ENCODE results near the gene GEMIN8. TPM values are rescaled to one million over a fixed set of nuclear protein-coding genes. Genes with fewer than 3 reads are reported as not detected.

GEMIN8 gene
- total RNA-seq, 1 donor from 2014 or later = 19.8 TPM

DNA sequence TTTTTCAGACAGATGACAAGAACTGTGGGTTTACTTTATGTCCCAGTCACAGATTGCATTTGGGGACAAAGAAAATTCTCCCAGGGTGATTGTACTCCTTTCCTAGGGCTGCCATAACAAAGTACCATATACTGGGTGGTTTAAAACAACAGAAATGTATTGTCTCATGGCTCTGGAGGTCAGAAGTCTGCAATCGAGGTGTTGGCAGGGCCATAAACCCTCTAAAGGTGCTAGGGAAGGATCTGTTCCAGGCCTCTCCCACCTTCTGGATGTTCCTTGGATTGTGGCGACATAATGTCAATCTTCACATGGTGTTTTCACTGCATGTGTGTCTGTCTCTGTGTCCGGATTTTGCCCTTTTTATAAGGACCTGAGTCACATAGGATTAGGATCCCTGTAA, 12.3 kb downstream of the GEMIN8 start:
- H3K27me3 Mint-ChIP-seq = no peaks in the 10 kb centered on the region
- no peak overlapping the region for H3K27ac Mint-ChIP-seq
- H3K4me1 Mint-ChIP-seq (ENCODE audit: unreplicated experiment) = no peaks in the 10 kb centered on the region
- no peak for DNase-seq (ENCODE audit: extremely low spot score, unreplicated experiment)
- H3K9me3 Mint-ChIP-seq = peaks cover 5% of the 10 kb centered on the region
- H3K4me3 Mint-ChIP-seq = no peak overlapping the region
- TF ChIP-seq, protein P1, sequence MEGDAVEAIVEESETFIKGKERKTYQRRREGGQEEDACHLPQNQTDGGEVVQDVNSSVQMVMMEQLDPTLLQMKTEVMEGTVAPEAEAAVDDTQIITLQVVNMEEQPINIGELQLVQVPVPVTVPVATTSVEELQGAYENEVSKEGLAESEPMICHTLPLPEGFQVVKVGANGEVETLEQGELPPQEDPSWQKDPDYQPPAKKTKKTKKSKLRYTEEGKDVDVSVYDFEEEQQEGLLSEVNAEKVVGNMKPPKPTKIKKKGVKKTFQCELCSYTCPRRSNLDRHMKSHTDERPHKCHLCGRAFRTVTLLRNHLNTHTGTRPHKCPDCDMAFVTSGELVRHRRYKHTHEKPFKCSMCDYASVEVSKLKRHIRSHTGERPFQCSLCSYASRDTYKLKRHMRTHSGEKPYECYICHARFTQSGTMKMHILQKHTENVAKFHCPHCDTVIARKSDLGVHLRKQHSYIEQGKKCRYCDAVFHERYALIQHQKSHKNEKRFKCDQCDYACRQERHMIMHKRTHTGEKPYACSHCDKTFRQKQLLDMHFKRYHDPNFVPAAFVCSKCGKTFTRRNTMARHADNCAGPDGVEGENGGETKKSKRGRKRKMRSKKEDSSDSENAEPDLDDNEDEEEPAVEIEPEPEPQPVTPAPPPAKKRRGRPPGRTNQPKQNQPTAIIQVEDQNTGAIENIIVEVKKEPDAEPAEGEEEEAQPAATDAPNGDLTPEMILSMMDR (conservative IDR thresholded peaks at IDR 0.05) = no peak
- H3K36me3 Mint-ChIP-seq = peaks cover 4% of the 10 kb centered on the region

GRCh38 chrX:14015941-14016340, 13.8 kb downstream of the GEMIN8 start:
- Mint-ChIP-seq H3K4me1 (ENCODE audit: unreplicated experiment) (no peaks in the 10 kb centered on the region), H3K36me3 (peaks cover 4% of the 10 kb centered on the region), H3K9me3 (peaks cover 5% of the 10 kb centered on the region), H3K27me3 (no peaks in the 10 kb centered on the region), H3K27ac (no peak overlapping the region), H3K4me3 (no peak overlapping the region)
- TF ChIP-seq, protein P1 (conservative IDR thresholded peaks at IDR 0.05) = no peak
- no peak for DNase-seq (ENCODE audit: extremely low spot score, unreplicated experiment)

GRCh38 chrX:14015294-14015693, 14.4 kb downstream of the GEMIN8 start:
- H3K4me1 Mint-ChIP-seq (ENCODE audit: unreplicated experiment) = no peaks in the 10 kb centered on the region
- no peak overlapping the region for H3K4me3 Mint-ChIP-seq
- peaks cover 4% of the 10 kb centered on the region for H3K36me3 Mint-ChIP-seq

GRCh38 chrX:14014526-14014925, 15.2 kb downstream of the GEMIN8 start:
- Mint-ChIP-seq H3K4me3 (no peak overlapping the region), H3K27me3 (no peaks in the 10 kb centered on the region), H3K36me3 (peaks cover 8% of the 10 kb centered on the region), H3K27ac (no peak overlapping the region), H3K4me1 (ENCODE audit: unreplicated experiment) (no peaks in the 10 kb centered on the region), H3K9me3 (peaks cover 5% of the 10 kb centered on the region)
- TF ChIP-seq, protein P1 (conservative IDR thresholded peaks at IDR 0.05) = no peak
- no peak for DNase-seq (ENCODE audit: extremely low spot score, unreplicated experiment)

More at GRCh38 chrX:14015294-14015693, 14.4 kb downstream of the GEMIN8 start:
- TF ChIP-seq, protein P1 (conservative IDR thresholded peaks at IDR 0.05) = no peak
- no peak overlapping the region for H3K27ac Mint-ChIP-seq
- peaks cover 5% of the 10 kb centered on the region for H3K9me3 Mint-ChIP-seq
- DNase-seq (ENCODE audit: extremely low spot score, unreplicated experiment) = no peak
- H3K27me3 Mint-ChIP-seq = no peaks in the 10 kb centered on the region

DNA sequence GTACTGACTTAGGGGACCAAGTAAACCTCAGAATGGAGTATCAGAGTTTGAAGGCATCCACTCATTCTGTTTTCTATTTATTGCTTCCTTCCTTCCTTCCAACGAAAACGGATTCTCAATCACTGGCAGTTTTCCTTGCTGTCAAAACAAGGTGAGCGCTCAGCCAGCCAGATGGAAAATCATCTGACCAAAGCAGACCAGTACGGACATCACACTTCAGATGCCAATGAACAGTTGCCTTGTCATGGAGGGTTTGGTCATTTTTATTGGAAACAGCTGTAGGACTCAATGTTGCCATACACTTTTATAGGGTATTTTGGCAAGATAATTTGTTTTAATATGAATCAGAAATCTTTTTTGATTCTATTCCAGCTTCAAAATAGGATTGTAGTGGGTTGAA, 16.6 kb downstream of the GEMIN8 start:
- DNase-seq (ENCODE audit: extremely low spot score, unreplicated experiment) = no peak
- Mint-ChIP-seq H3K36me3 (peaks cover 8% of the 10 kb centered on the region), H3K4me1 (ENCODE audit: unreplicated experiment) (no peaks in the 10 kb centered on the region), H3K27ac (no peak overlapping the region), H3K4me3 (no peak overlapping the region), H3K27me3 (no peaks in the 10 kb centered on the region), H3K9me3 (peaks cover 5% of the 10 kb centered on the region)
- TF ChIP-seq, protein P1 (conservative IDR thresholded peaks at IDR 0.05) = no peak

GRCh38 chrX:14010566-14010965, 19.1 kb downstream of the GEMIN8 start:
- no peaks in the 10 kb centered on the region for H3K27me3 Mint-ChIP-seq
- no peak for DNase-seq (ENCODE audit: extremely low spot score, unreplicated experiment)
- TF ChIP-seq, protein P1 (conservative IDR thresholded peaks at IDR 0.05) = no peak
- H3K4me1 Mint-ChIP-seq (ENCODE audit: unreplicated experiment) = no peaks in the 10 kb centered on the region
- no peak overlapping the region for H3K4me3 Mint-ChIP-seq
- H3K27ac Mint-ChIP-seq = no peak overlapping the region
- peaks cover 5% of the 10 kb centered on the region for H3K9me3 Mint-ChIP-seq
- H3K36me3 Mint-ChIP-seq = peaks cover 12% of the 10 kb centered on the region
